Measurements from ENCODE around the gene CEP131.
"Not testable (repeated sequence)": the region's sequence is repeated elsewhere in the genome, so short reads cannot be mapped to it uniquely, and the experiment has no call there.

CEP131 gene

GRCh38 chr17:81238815-81239713 lies 16.3 kb upstream of the CEP131 start, which contains the start of the genes NDUFAF8 and TEPSIN:
TSS of gene NDUFAF8 (plus strand) at chr17:81239318. CDS start at chr17:81239364, 46 bp downstream.
TSS of gene TEPSIN (minus strand) at chr17:81239055. CDS start at chr17:81239033, 22 bp downstream.
- DNase-seq (ENCODE audit: low read depth, low spot score), result peak; percentile 97

GRCh38 chr17:81238490-81238814 lies 15.7 kb upstream of the CEP131 start:
- no peak for DNase-seq (ENCODE audit: low read depth, low spot score)

- no peak for DNase-seq (ENCODE audit: low read depth, low spot score)
These were observed 15.1 kb upstream of the CEP131 start for GRCh38 chr17:81237591-81238489.

- no peak for DNase-seq (ENCODE audit: low read depth, low spot score)
These were observed 14.0 kb upstream of the CEP131 start for GRCh38 chr17:81236784-81237183.

- no peak for DNase-seq (ENCODE audit: low read depth, low spot score)
These were observed 13.3 kb upstream of the CEP131 start for GRCh38 chr17:81235822-81236740.

GRCh38 chr17:81234940-81235821 lies 12.4 kb upstream of the CEP131 start:
- DNase-seq (ENCODE audit: low read depth, low spot score), result no peak

- no peak for DNase-seq (ENCODE audit: low read depth, low spot score)
These were observed 11.7 kb upstream of the CEP131 start for GRCh38 chr17:81234506-81234855.

- no peak for DNase-seq (ENCODE audit: low read depth, low spot score)
These were observed 11.2 kb upstream of the CEP131 start for GRCh38 chr17:81233811-81234505.

- no peak for DNase-seq (ENCODE audit: low read depth, low spot score)
These were observed 10.6 kb upstream of the CEP131 start for GRCh38 chr17:81233316-81233715.

- no peak for DNase-seq (ENCODE audit: low read depth, low spot score)
These were observed 10.0 kb upstream of the CEP131 start for GRCh38 chr17:81232616-81233241.

GRCh38 chr17:81231766-81232581 lies 9.2 kb upstream of the CEP131 start:
- DNase-seq (ENCODE audit: low read depth, low spot score), result no peak

- DNase-seq (ENCODE audit: low read depth, low spot score), result no peak
These were observed 8.4 kb upstream of the CEP131 start for GRCh38 chr17:81231121-81231645.

- no peak for DNase-seq (ENCODE audit: low read depth, low spot score)
These were observed 7.5 kb upstream of the CEP131 start for GRCh38 chr17:81230043-81230820.

- DNase-seq (ENCODE audit: low read depth, low spot score), result no peak
These were observed 6.8 kb upstream of the CEP131 start for GRCh38 chr17:81229666-81229920.

GRCh38 chr17:81228834-81229665 lies 6.3 kb upstream of the CEP131 start:
- no peak for DNase-seq (ENCODE audit: low read depth, low spot score)

- DNase-seq (ENCODE audit: low read depth, low spot score), result no peak
These were observed 5.7 kb upstream of the CEP131 start for GRCh38 chr17:81228420-81228819.

GRCh38 chr17:81227630-81228029 lies 4.9 kb upstream of the CEP131 start:
- not testable (repeated sequence) for DNase-seq (ENCODE audit: low read depth, low spot score)
